Esophagus muscularis mucosa (tissue), 3 donors: ENCODE data around the gene ATPAF2.

Source experiments
- EP300 ChIP-seq: sonication (generic); formaldehyde crosslinking; IDR thresholded peaks from one replicate; pipeline ENCODE4 v1.6.1; 2017; ENCODE audit warnings: antibody characterized with exemption
- TF ChIP-seq, protein P1 (sequence below), 3 experiments: fragments of 200-600 bp in 2 of 3; fragments of 450-650 bp in 1 of 3; sonication (generic) in 2 of 3; IDR thresholded peaks; one replicate each; pipeline ENCODE4 v1.5.1; 2017 to 2019; ENCODE audit warnings: antibody characterized with exemption in 3 of 3, mild to moderate bottlenecking in 2 of 3, moderate library complexity in 1 of 3

- TF ChIP-seq, protein P1, sequence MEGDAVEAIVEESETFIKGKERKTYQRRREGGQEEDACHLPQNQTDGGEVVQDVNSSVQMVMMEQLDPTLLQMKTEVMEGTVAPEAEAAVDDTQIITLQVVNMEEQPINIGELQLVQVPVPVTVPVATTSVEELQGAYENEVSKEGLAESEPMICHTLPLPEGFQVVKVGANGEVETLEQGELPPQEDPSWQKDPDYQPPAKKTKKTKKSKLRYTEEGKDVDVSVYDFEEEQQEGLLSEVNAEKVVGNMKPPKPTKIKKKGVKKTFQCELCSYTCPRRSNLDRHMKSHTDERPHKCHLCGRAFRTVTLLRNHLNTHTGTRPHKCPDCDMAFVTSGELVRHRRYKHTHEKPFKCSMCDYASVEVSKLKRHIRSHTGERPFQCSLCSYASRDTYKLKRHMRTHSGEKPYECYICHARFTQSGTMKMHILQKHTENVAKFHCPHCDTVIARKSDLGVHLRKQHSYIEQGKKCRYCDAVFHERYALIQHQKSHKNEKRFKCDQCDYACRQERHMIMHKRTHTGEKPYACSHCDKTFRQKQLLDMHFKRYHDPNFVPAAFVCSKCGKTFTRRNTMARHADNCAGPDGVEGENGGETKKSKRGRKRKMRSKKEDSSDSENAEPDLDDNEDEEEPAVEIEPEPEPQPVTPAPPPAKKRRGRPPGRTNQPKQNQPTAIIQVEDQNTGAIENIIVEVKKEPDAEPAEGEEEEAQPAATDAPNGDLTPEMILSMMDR (IDR thresholded peaks at IDR 0.05) = no peak
- TF ChIP-seq EP300 = no peak
These were observed 16.6 kb upstream of the ATPAF2 start for GRCh38 chr17:18055597-18055996.
